BLaER1 treated with 17β-estradiol and CSF1 and Interleukin-3, amounts not matched to agents 10 nM and 100 nM (cell line): ENCODE data around the gene VOPP1.

ENCODE experiments used
- H3K27ac ChIP-seq, 11 experiments: shearing (Covaris generic); formaldehyde crosslinking; 2 replicates each; pipeline ENCODE4 v1.8.1; 2022
- H3K27me3 ChIP-seq, 11 experiments: shearing (Covaris generic); formaldehyde crosslinking; 2 replicates each; pipeline ENCODE4 v1.8.1; 2022
- H3K36me3 ChIP-seq, 11 experiments: shearing (Covaris generic); formaldehyde crosslinking; 2 replicates each; pipeline ENCODE4 v1.8.1; 2022
- H3K4me1 ChIP-seq, 10 experiments: shearing (Covaris generic); formaldehyde crosslinking; 2 replicates each; pipeline ENCODE4 v1.8.1; 2022
- H3K4me2 ChIP-seq, 11 experiments: shearing (Covaris generic); formaldehyde crosslinking; 2 replicates each; pipeline ENCODE4 v1.8.1; 2022
- H3K4me3 ChIP-seq, 10 experiments: shearing (Covaris generic); formaldehyde crosslinking; 2 replicates each; pipeline ENCODE4 v1.8.1; 2022
- H3K9ac ChIP-seq, 11 experiments: shearing (Covaris generic); formaldehyde crosslinking; 2 replicates each; pipeline ENCODE4 v1.8.1; 2022
- H3K9me3 ChIP-seq, 11 experiments: shearing (Covaris generic); formaldehyde crosslinking; replicated peaks in 1 of 11; 2 replicates each; pipeline ENCODE4 v1.8.1; 2022
- H4K20me1 ChIP-seq, 11 experiments: shearing (Covaris generic); formaldehyde crosslinking; 2 replicates each; pipeline ENCODE4 v1.8.1; 2022
- Cebpa-rat ChIP-seq, 11 experiments: shearing (Covaris generic); IDR thresholded peaks; 2 replicates each; pipeline ENCODE4 v1.8.1; 2022

The VOPP1 gene

GRCh38 chr7:55438757-55439525 lies 133.4 kb downstream of the VOPP1 start:
- Histone ChIP-seq H3K9me3 (no peaks in the 10 kb centered on the region), H3K4me1 (peaks cover 0 to 25% (median 17%) of the 10 kb centered on the region in 10 experiments; a peak in 17 of 20 replicates), H4K20me1 (peaks cover 0 to 7% (median 0%) of the 10 kb centered on the region in 11 experiments; a peak in 1 of 22 replicates), H3K27ac (no peak overlapping the region), H3K4me2 (peak overlapping the region in 6 of 11 experiments; percentile 25 to 58 (median 48); a peak in 9 of 22 replicates), H3K36me3 (no peaks in the 10 kb centered on the region), H3K27me3 (no peaks in the 10 kb centered on the region), H3K9ac (no peak overlapping the region), H3K4me3 (no peak overlapping the region)
- TF ChIP-seq Cebpa-rat (IDR thresholded peaks at IDR 0.05): no peak

GRCh38 chr7:55438085-55438756 lies 134.1 kb downstream of the VOPP1 start:
- Histone ChIP-seq H4K20me1 (peaks cover 0 to 7% (median 0%) of the 10 kb centered on the region in 11 experiments; a peak in 1 of 22 replicates), H3K9me3 (no peaks in the 10 kb centered on the region), H3K4me3 (no peak overlapping the region), H3K9ac (no peak overlapping the region), H3K4me2 (peak overlapping the region in 1 of 11 experiments; percentile 7; a peak in 1 of 22 replicates), H3K27ac (no peak overlapping the region), H3K36me3 (no peaks in the 10 kb centered on the region), H3K27me3 (no peaks in the 10 kb centered on the region), H3K4me1 (peaks cover 0 to 25% (median 17%) of the 10 kb centered on the region in 10 experiments; a peak in 17 of 20 replicates)
- no peak for TF ChIP-seq Cebpa-rat (IDR thresholded peaks at IDR 0.05)

GRCh38 chr7:55437375-55437774 lies 134.9 kb downstream of the VOPP1 start:
- no peak for TF ChIP-seq Cebpa-rat (IDR thresholded peaks at IDR 0.05)
- Histone ChIP-seq H3K9me3 (no peaks in the 10 kb centered on the region), H3K9ac (no peak overlapping the region), H3K4me1 (peaks cover 0 to 25% (median 17%) of the 10 kb centered on the region in 10 experiments; a peak in 17 of 20 replicates), H3K27ac (no peak overlapping the region), H3K27me3 (no peaks in the 10 kb centered on the region), H3K4me2 (no peak overlapping the region), H3K4me3 (no peak overlapping the region), H4K20me1 (peaks cover 0 to 7% (median 0%) of the 10 kb centered on the region in 11 experiments; a peak in 2 of 22 replicates), H3K36me3 (peaks cover 0 to 6% (median 0%) of the 10 kb centered on the region in 11 experiments; a peak in 2 of 22 replicates)

- H3K27ac ChIP-seq: no peak overlapping the region
- peaks cover 0 to 8% (median 0%) of the 10 kb centered on the region in 11 experiments; a peak in 2 of 22 replicates for H4K20me1 ChIP-seq
- H3K4me1 ChIP-seq: peaks cover 0 to 25% (median 17%) of the 10 kb centered on the region in 10 experiments; a peak in 17 of 20 replicates
- no peak overlapping the region for H3K4me2 ChIP-seq
- H3K9me3 ChIP-seq: no peaks in the 10 kb centered on the region
- TF ChIP-seq Cebpa-rat (IDR thresholded peaks at IDR 0.05): no peak
- no peak overlapping the region for H3K4me3 ChIP-seq
- H3K9ac ChIP-seq: no peak overlapping the region
- peaks cover 0 to 15% (median 6%) of the 10 kb centered on the region in 11 experiments; a peak in 7 of 22 replicates for H3K36me3 ChIP-seq
- no peaks in the 10 kb centered on the region for H3K27me3 ChIP-seq
Observed at GRCh38 chr7:55436457-55436856, 135.8 kb downstream of the VOPP1 start.

GRCh38 chr7:55435466-55435865 lies 136.8 kb downstream of the VOPP1 start:
- H3K27me3 ChIP-seq: no peaks in the 10 kb centered on the region
- no peak overlapping the region for H3K4me3 ChIP-seq
- peaks cover 0 to 23% (median 15%) of the 10 kb centered on the region in 10 experiments; a peak in 17 of 20 replicates for H3K4me1 ChIP-seq
- no peak overlapping the region for H3K9ac ChIP-seq
- peaks cover 0 to 20% (median 9%) of the 10 kb centered on the region in 11 experiments; a peak in 8 of 22 replicates for H3K36me3 ChIP-seq
- peaks cover 0 to 8% (median 0%) of the 10 kb centered on the region in 11 experiments; a peak in 2 of 22 replicates for H4K20me1 ChIP-seq
- no peak overlapping the region for H3K4me2 ChIP-seq
- no peaks in the 10 kb centered on the region for H3K9me3 ChIP-seq
- H3K27ac ChIP-seq: no peak overlapping the region; a peak in 1 of 22 replicates
- TF ChIP-seq Cebpa-rat (IDR thresholded peaks at IDR 0.05): no peak

- Histone ChIP-seq H3K27ac (no peak overlapping the region), H3K4me3 (no peak overlapping the region), H3K4me1 (no peaks in the 10 kb centered on the region), H3K4me2 (no peak overlapping the region), H3K9ac (no peak overlapping the region), H3K36me3 (peaks cover 0 to 30% (median 10%) of the 10 kb centered on the region in 11 experiments; a peak in 12 of 22 replicates), H3K27me3 (no peaks in the 10 kb centered on the region), H3K9me3 (no peaks in the 10 kb centered on the region), H4K20me1 (peaks cover 0 to 8% (median 0%) of the 10 kb centered on the region in 11 experiments; a peak in 3 of 22 replicates)
- no peak for TF ChIP-seq Cebpa-rat (IDR thresholded peaks at IDR 0.05)
Observed at GRCh38 chr7:55432939-55433784, 139.1 kb downstream of the VOPP1 start.

GRCh38 chr7:55432506-55432905 lies 139.8 kb downstream of the VOPP1 start:
- no peak overlapping the region for H3K4me3 ChIP-seq
- no peaks in the 10 kb centered on the region for H3K27me3 ChIP-seq
- H3K27ac ChIP-seq: no peak overlapping the region
- H3K9ac ChIP-seq: no peak overlapping the region
- H3K4me2 ChIP-seq: no peak overlapping the region
- H3K9me3 ChIP-seq: no peaks in the 10 kb centered on the region
- no peaks in the 10 kb centered on the region for H3K4me1 ChIP-seq
- peaks cover 0 to 13% (median 0%) of the 10 kb centered on the region in 11 experiments; a peak in 3 of 22 replicates for H4K20me1 ChIP-seq
- peaks cover 0 to 35% (median 17%) of the 10 kb centered on the region in 11 experiments; a peak in 13 of 22 replicates for H3K36me3 ChIP-seq
- TF ChIP-seq Cebpa-rat (IDR thresholded peaks at IDR 0.05): no peak

GRCh38 chr7:55431898-55432297 lies 140.4 kb downstream of the VOPP1 start:
- Histone ChIP-seq H3K4me2 (no peak overlapping the region), H3K4me1 (no peaks in the 10 kb centered on the region), H4K20me1 (peaks cover 0 to 13% (median 0%) of the 10 kb centered on the region in 11 experiments; a peak in 3 of 22 replicates), H3K27ac (no peak overlapping the region), H3K27me3 (no peaks in the 10 kb centered on the region), H3K36me3 (peaks cover 0 to 38% (median 17%) of the 10 kb centered on the region in 11 experiments; a peak in 15 of 22 replicates), H3K9me3 (no peaks in the 10 kb centered on the region), H3K9ac (no peak overlapping the region), H3K4me3 (no peak overlapping the region)
- TF ChIP-seq Cebpa-rat (IDR thresholded peaks at IDR 0.05): no peak
